HepG2 (cell line): ENCODE measurements around the gene VPS13C. TPM values are rescaled to one million over a fixed set of nuclear protein-coding genes. Genes with fewer than 3 reads are reported as not detected.

Source experiments
- ATAC-seq: fragments of 200-7000 bp; cut with Tn5 transposase; 3 replicates; pipeline ENCODE4 v1.9.1; 2020; ENCODE audit warnings: mild to moderate bottlenecking, moderate library complexity
- BruUV-seq: library from RNA; stranded (reverse); fragments of 400-500 nt; replicated peaks from 2 replicates; lab custom pipeline; 2021; lab: Mats Ljungman, UMichigan
- CTCF ChIA-PET: fragments of 300-600 bp; formaldehyde crosslinking; extraction: SDS; loops from one replicate; lab custom pipeline; 2021; ENCODE audit warnings: low total read pairs, inconsistent platforms, low intra/inter-chr PET ratio; lab: Yijun Ruan, JAX
- POLR2A ChIA-PET: fragments of 350-600 bp; sonication (Branson Sonifier 250); formaldehyde crosslinking; loops from one replicate; lab custom pipeline; 2020; ENCODE audit warnings: antibody characterized with exemption, inconsistent platforms; lab: Yijun Ruan, JAX
- DNase-seq: peaks from one replicate; pipeline ENCODE4 v3.0.0-alpha.2; 2015; ENCODE audit warnings: low spot score
- FAIRE-seq: peaks from 3 replicates; lab custom pipeline; 2011; peaks lifted over from hg19 to GRCh38; lab: Jason Lieb, UNC
- H2AFZ ChIP-seq: one replicate; pipeline ENCODE4 v1.6.1; 2011; ENCODE audit warnings: low read length, inconsistent platforms
- H3K27ac ChIP-seq: fragments of 300-600 bp; 3 replicates; pipeline ENCODE4 v1.8.0; 2011; ENCODE audit warnings: mixed run types, mild to moderate bottlenecking, mixed read lengths, low read length, inconsistent platforms; ENCODE audit not compliant: insufficient read depth; ENCODE audit errors: extremely low read length
- H3K27me3 ChIP-seq, 2 experiments: fragments of 200-600 bp in 1 of 2; 2 replicates in 1 of 2; 3 replicates in 1 of 2; pipeline versions ENCODE4 v1.6.0 to v1.8.0; 2011; ENCODE audit warnings: low read length in 2 of 2, mild to moderate bottlenecking in 2 of 2, moderate library complexity in 2 of 2, inconsistent platforms in 1 of 2; ENCODE audit not compliant: insufficient read depth in 2 of 2, control insufficient read depth in 1 of 2
- H3K36me3 ChIP-seq, 2 experiments: fragments of 200-600 bp in 1 of 2; replicated peaks in 1 of 2; 2 replicates in 1 of 2; 3 replicates in 1 of 2; pipeline versions ENCODE4 v1.5.1 to v1.8.0; 2011; ENCODE audit warnings: low read length in 2 of 2, inconsistent platforms in 1 of 2; ENCODE audit not compliant: insufficient read depth in 2 of 2, control insufficient read depth in 1 of 2
- H3K4me1 ChIP-seq: 2 replicates; pipeline ENCODE4 v1.5.1; 2012; ENCODE audit warnings: low read length, inconsistent platforms; ENCODE audit not compliant: insufficient read depth
- H3K4me2 ChIP-seq: 2 replicates; pipeline ENCODE4 v1.6.0; 2011; ENCODE audit warnings: low read depth, low read length, inconsistent platforms
- H3K4me3 ChIP-seq, 3 experiments: fragments of 200-600 bp in 1 of 3; sonication (generic), shearing (Covaris generic) in 1 of 3; replicated peaks in 1 of 3; 2 replicates each; pipeline ENCODE4 v1.5.1; 2011 to 2016; ENCODE audit warnings: low read length in 3 of 3, inconsistent platforms in 2 of 3, low read depth in 2 of 3, mild to moderate bottlenecking in 2 of 3, control low read depth in 1 of 3, mixed read lengths in 1 of 3; ENCODE audit not compliant: insufficient read depth in 1 of 3
- H3K79me2 ChIP-seq: one replicate; pipeline ENCODE4 v1.6.1; 2011; ENCODE audit warnings: low read length, inconsistent platforms; ENCODE audit not compliant: insufficient read depth
- H3K9ac ChIP-seq: 2 replicates; pipeline ENCODE4 v1.6.0; 2011; ENCODE audit warnings: mild to moderate bottlenecking, low read depth, low read length, inconsistent platforms; ENCODE audit not compliant: insufficient read depth
- H3K9me3 ChIP-seq: 2 replicates; pipeline ENCODE4 v1.5.1; 2012; ENCODE audit warnings: mild to moderate bottlenecking, low read length
- H4K20me1 ChIP-seq: 2 replicates; pipeline ENCODE4 v1.6.0; 2011; ENCODE audit warnings: inconsistent platforms, mild to moderate bottlenecking, low read length, moderate library complexity; ENCODE audit not compliant: insufficient read depth
- ZNF629 ChIP-seq: sonication (generic); formaldehyde crosslinking; conservative IDR thresholded peaks from 2 replicates; pipeline ENCODE4 v1.5.0; 2020; ENCODE audit warnings: missing genetic modification reagents
- WGBS: methylation state at CpG from one replicate; pipeline ENCODE4 v1.1.6; 2017; ENCODE audit warnings: low lambda C conversion rate; 5-methylcytosine and 5-hydroxymethylcytosine counted together
- in situ Hi-C: cut with HindIII; loops from 2 replicates; pipeline ENCODE4 v1.10.0; 2017; ENCODE audit warnings: low pct_unique_long_range_greater_than_20kb; ENCODE audit not compliant: extremely low pct_ligation_motif_present
- intact Hi-C: fragments of 100-400 bp; cut with micrococcal nuclease; formaldehyde crosslinking; loops from one replicate; pipeline ENCODE4 v1.10.0; 2022; ENCODE audit not compliant: unreplicated experiment
- polyA plus RNA-seq, 8 experiments: library from polyadenylated mRNA; depleted of rRNA in 3 of 8; stranded (reverse) in 7 of 8; unstranded in 1 of 8; fragments of >200 nt; fragmentation: Illumina TruSeq in 4 of 8; extraction: Trizol in 4 of 8; gene quantifications; 2 replicates each; pipeline versions ENCODE4 v1.2.1 to v1.2.3, GENCODE V29; 2011 to 2016; ENCODE audit warnings: low read depth in 4 of 8, missing spikeins in 1 of 8, mixed read lengths in 1 of 8; ENCODE audit not compliant: insufficient read depth in 1 of 8
- total RNA-seq, 5 experiments: library from RNA; depleted of rRNA; stranded (reverse); fragments of >200 nt; fragmentation: Illumina TruSeq; extraction: Trizol; gene quantifications; 2 replicates each; pipeline ENCODE4 v1.2.3, GENCODE V29; 2016; ENCODE audit warnings: low read depth in 1 of 5
- TF ChIP-seq, protein P1 (sequence below): sonication (generic); formaldehyde crosslinking; IDR thresholded peaks from 2 replicates; pipeline ENCODE4 v1.8.1; 2022; ENCODE audit warnings: low read depth, mild to moderate bottlenecking, missing genetic modification reagents
- TF ChIP-seq, protein P2 (sequence below): IDR thresholded peaks from 2 replicates; pipeline ENCODE4 v1.6.1; 2016; ENCODE audit warnings: low read depth, missing genetic modification reagents, missing compliant biosample characterization
- TF ChIP-seq, protein P3 (sequence below), 2 experiments: sonication (generic) in 1 of 2; formaldehyde crosslinking in 1 of 2; IDR thresholded peaks; 2 replicates each; pipeline versions ENCODE4 v1.4.0 to v1.6.1; 2016 to 2020; ENCODE audit warnings: borderline replicate concordance in 1 of 2, low read depth in 1 of 2, mild to moderate bottlenecking in 1 of 2, missing genetic modification reagents in 1 of 2
- TF ChIP-seq, protein P4 (sequence below): sonication (generic); formaldehyde crosslinking; IDR thresholded peaks from 2 replicates; pipeline ENCODE4 v1.4.0; 2020; ENCODE audit warnings: mild to moderate bottlenecking, missing genetic modification reagents

Gene VPS13C
- total and polyA plus RNA-seq, 2 of the 13 experiments (the other 11 are each of a cell fraction or from before 2014, with no cell fraction given) = 10.9 to 26.8 TPM

DNA sequence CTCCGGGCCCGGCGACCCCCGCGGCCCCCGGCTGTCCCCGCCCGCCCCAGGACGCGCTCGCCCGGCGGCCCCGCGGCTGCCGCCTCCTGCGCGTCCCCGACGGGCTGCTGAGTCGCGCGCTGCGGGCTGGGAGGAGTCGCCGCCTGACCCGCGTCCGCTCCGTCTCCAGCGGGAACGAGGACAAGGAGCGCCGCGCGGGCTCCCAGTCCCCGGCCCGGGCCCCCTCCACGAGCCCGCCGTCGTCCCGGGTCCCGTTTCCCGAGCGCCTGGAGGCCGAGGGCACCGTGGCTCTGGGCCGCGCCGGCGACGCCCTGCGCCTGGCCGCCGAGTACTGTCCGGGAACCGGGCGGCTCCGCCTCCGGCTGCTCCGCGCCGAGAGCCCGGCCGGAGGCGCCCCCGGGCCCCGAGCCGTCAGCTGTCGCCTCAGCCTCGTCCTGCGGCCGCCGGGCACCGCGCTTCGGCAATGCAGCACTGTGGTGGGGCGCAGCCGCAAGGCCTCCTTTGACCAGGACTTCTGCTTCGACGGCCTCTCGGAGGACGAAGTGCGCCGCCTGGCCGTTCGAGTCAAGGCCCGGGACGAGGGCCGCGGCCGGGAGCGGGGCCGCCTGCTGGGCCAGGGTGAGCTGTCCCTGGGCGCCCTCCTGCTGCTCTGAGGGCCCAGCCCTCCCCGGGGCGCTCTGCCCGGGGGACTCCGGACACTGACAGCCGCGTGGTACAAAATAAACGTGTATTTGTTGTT is 8.0 kb upstream of the VPS13C start (continued):
- TF ChIP-seq, protein P1, sequence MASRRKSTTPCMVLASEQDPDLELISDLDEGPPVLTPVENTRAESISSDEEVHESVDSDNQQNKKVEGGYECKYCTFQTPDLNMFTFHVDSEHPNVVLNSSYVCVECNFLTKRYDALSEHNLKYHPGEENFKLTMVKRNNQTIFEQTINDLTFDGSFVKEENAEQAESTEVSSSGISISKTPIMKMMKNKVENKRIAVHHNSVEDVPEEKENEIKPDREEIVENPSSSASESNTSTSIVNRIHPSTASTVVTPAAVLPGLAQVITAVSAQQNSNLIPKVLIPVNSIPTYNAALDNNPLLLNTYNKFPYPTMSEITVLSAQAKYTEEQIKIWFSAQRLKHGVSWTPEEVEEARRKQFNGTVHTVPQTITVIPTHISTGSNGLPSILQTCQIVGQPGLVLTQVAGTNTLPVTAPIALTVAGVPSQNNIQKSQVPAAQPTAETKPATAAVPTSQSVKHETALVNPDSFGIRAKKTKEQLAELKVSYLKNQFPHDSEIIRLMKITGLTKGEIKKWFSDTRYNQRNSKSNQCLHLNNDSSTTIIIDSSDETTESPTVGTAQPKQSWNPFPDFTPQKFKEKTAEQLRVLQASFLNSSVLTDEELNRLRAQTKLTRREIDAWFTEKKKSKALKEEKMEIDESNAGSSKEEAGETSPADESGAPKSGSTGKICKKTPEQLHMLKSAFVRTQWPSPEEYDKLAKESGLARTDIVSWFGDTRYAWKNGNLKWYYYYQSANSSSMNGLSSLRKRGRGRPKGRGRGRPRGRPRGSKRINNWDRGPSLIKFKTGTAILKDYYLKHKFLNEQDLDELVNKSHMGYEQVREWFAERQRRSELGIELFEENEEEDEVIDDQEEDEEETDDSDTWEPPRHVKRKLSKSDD = no peak
- TF ChIP-seq, all 625 proteins: peak for 72

DNA sequence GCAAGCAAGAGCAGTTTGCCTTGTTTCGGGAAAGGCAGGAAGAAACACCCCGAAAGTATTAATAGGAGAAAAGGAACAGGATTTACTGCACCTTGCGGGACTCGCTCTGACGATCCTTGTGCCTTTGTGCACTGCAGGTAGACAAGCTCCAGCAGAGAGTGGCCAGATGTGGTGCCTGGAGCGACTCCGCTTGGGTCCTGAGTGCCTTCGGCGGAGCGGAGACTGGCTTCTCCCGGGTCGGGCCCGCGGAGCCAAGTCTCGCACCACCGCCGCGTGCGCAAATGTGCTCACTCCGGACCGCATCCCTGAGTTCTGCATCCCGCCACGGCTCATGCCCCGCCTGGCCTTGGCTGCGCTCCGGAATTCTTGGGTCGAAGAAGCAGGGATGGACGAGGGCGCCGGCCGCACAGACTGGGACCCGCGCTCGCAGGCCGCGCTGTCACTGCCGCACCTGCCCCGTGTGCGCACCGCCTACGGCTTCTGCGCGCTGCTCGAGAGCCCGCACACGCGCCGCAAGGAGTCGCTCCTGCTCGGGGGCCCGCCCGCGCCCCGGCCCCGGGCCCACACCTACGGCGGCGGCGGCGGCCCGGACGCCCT is 7.3 kb upstream of the VPS13C start:
- BruUV-seq = no TSS peak
- no peaks in the 10 kb centered on the region for H3K9me3 ChIP-seq
- peaks cover 34% of the 10 kb centered on the region for H3K4me1 ChIP-seq
- ATAC-seq (peak; percentile 69), DNase-seq (no peak), FAIRE-seq (no peak)
- no peak overlapping the region for H2AFZ ChIP-seq
- POLR2A ChIA-PET = no interaction called here
- no peaks in the 10 kb centered on the region for H3K79me2 ChIP-seq
- no peaks in the 10 kb centered on the region; the same call in 1 of the 2 replicates for H4K20me1 ChIP-seq
- no peak overlapping the region for H3K9ac ChIP-seq
- 0% methylated on average over 13 of the region's 62 CpGs for WGBS
- peak overlapping the region; percentile 96 for H3K4me2 ChIP-seq
- H3K4me3 ChIP-seq = peak overlapping the region; percentile 41 to 75 (median 48)
- H3K36me3 ChIP-seq = no peaks in the 10 kb centered on the region
- intact Hi-C loops (loop anchor here (1.0 kb wide), 1 partner anchor 46 kb away; no protein-coding TSS in a partner anchor), in situ Hi-C loops (loop anchor here (5.0 kb wide), 1 partner anchor 195 kb away; no protein-coding TSS in a partner anchor)
- H3K27ac ChIP-seq = no peak overlapping the region
- H3K27me3 ChIP-seq = peaks cover 0 to 3% of the 10 kb centered on the region in 2 experiments; a peak in 1 of 5 replicates
- CTCF ChIA-PET = no interaction called here
- 0 out of 2 replicates have a peak, but pooled peaks have one; percentile 17 for TF ChIP-seq ZNF629 (CRISPR knock-in tag)
- TF ChIP-seq, protein P2, sequence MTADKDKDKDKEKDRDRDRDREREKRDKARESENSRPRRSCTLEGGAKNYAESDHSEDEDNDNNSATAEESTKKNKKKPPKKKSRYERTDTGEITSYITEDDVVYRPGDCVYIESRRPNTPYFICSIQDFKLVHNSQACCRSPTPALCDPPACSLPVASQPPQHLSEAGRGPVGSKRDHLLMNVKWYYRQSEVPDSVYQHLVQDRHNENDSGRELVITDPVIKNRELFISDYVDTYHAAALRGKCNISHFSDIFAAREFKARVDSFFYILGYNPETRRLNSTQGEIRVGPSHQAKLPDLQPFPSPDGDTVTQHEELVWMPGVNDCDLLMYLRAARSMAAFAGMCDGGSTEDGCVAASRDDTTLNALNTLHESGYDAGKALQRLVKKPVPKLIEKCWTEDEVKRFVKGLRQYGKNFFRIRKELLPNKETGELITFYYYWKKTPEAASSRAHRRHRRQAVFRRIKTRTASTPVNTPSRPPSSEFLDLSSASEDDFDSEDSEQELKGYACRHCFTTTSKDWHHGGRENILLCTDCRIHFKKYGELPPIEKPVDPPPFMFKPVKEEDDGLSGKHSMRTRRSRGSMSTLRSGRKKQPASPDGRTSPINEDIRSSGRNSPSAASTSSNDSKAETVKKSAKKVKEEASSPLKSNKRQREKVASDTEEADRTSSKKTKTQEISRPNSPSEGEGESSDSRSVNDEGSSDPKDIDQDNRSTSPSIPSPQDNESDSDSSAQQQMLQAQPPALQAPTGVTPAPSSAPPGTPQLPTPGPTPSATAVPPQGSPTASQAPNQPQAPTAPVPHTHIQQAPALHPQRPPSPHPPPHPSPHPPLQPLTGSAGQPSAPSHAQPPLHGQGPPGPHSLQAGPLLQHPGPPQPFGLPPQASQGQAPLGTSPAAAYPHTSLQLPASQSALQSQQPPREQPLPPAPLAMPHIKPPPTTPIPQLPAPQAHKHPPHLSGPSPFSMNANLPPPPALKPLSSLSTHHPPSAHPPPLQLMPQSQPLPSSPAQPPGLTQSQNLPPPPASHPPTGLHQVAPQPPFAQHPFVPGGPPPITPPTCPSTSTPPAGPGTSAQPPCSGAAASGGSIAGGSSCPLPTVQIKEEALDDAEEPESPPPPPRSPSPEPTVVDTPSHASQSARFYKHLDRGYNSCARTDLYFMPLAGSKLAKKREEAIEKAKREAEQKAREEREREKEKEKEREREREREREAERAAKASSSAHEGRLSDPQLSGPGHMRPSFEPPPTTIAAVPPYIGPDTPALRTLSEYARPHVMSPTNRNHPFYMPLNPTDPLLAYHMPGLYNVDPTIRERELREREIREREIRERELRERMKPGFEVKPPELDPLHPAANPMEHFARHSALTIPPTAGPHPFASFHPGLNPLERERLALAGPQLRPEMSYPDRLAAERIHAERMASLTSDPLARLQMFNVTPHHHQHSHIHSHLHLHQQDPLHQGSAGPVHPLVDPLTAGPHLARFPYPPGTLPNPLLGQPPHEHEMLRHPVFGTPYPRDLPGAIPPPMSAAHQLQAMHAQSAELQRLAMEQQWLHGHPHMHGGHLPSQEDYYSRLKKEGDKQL (CRISPR knock-in tag) = no peak
- TF ChIP-seq, protein P3, sequence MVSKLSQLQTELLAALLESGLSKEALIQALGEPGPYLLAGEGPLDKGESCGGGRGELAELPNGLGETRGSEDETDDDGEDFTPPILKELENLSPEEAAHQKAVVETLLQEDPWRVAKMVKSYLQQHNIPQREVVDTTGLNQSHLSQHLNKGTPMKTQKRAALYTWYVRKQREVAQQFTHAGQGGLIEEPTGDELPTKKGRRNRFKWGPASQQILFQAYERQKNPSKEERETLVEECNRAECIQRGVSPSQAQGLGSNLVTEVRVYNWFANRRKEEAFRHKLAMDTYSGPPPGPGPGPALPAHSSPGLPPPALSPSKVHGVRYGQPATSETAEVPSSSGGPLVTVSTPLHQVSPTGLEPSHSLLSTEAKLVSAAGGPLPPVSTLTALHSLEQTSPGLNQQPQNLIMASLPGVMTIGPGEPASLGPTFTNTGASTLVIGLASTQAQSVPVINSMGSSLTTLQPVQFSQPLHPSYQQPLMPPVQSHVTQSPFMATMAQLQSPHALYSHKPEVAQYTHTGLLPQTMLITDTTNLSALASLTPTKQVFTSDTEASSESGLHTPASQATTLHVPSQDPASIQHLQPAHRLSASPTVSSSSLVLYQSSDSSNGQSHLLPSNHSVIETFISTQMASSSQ (IDR thresholded peaks at IDR 0.05; ENCODE audit: low read depth) = no peak
- TF ChIP-seq, protein P3 (CRISPR knock-in tag; IDR thresholded peaks at IDR 0.05; ENCODE audit: borderline replicate concordance) = no peak
- TF ChIP-seq, protein P4, sequence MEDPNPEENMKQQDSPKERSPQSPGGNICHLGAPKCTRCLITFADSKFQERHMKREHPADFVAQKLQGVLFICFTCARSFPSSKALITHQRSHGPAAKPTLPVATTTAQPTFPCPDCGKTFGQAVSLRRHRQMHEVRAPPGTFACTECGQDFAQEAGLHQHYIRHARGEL (CRISPR knock-in tag) = no peak
